Measurements from ENCODE around the gene RHPN2. TPM values are rescaled to one million over a fixed set of nuclear protein-coding genes. Genes with fewer than 3 reads are reported as not detected.

RHPN2 gene
- total RNA-seq, 1 experiment from 2014 or later: 29.2 TPM

GRCh38 chr19:33100894-33101644 is 36.4 kb upstream of the RHPN2 start:
- H3K27ac Mint-ChIP-seq: no peak overlapping the region

More at GRCh38 chr19:33100894-33101644, 36.4 kb upstream of the RHPN2 start:
- H3T11ph ChIP-seq (ENCODE audit: low read length): no peak overlapping the region
- H3K27me3 ChIP-seq (ENCODE audit: insufficient read depth, low read length): no peaks in the 10 kb centered on the region
- WGBS (ENCODE audit: extremely low coverage, insufficient read length, low lambda C conversion rate): no CpG with 5 or more reads among the region's 10 CpGs
- H4K8ac ChIP-seq (replicated peaks; ENCODE audit: insufficient read length, low read depth, low read length): no peak overlapping the region
- no peaks in the 10 kb centered on the region for H3K9me3 ChIP-seq (ENCODE audit: control insufficient read depth, low read depth, low read length)
- H2BK15ac ChIP-seq (ENCODE audit: low read depth, low read length): no peak overlapping the region
- H2BK12ac ChIP-seq (ENCODE audit: insufficient read length, low read depth, low read length): no peak overlapping the region
- TF ChIP-seq, protein P1, sequence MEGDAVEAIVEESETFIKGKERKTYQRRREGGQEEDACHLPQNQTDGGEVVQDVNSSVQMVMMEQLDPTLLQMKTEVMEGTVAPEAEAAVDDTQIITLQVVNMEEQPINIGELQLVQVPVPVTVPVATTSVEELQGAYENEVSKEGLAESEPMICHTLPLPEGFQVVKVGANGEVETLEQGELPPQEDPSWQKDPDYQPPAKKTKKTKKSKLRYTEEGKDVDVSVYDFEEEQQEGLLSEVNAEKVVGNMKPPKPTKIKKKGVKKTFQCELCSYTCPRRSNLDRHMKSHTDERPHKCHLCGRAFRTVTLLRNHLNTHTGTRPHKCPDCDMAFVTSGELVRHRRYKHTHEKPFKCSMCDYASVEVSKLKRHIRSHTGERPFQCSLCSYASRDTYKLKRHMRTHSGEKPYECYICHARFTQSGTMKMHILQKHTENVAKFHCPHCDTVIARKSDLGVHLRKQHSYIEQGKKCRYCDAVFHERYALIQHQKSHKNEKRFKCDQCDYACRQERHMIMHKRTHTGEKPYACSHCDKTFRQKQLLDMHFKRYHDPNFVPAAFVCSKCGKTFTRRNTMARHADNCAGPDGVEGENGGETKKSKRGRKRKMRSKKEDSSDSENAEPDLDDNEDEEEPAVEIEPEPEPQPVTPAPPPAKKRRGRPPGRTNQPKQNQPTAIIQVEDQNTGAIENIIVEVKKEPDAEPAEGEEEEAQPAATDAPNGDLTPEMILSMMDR (conservative IDR thresholded peaks at IDR 0.05): no peak
- H3K4me3 Mint-ChIP-seq: no peak overlapping the region
- H4K20me1 ChIP-seq (ENCODE audit: control insufficient read depth, insufficient read depth, insufficient read length): no peaks in the 10 kb centered on the region
- no peak overlapping the region for H2BK120ac ChIP-seq (ENCODE audit: low read depth, low read length, poor library complexity, severe bottlenecking)
- H3K9me3 Mint-ChIP-seq: no peaks in the 10 kb centered on the region
- H3K4me1 Mint-ChIP-seq: no peaks in the 10 kb centered on the region
- no peak overlapping the region for H3K23ac ChIP-seq (ENCODE audit: insufficient read length, low read depth, low read length)
- H3K79me1 ChIP-seq (ENCODE audit: insufficient read depth, low read depth, low read length, poor library complexity, severe bottlenecking): no peaks in the 10 kb centered on the region
- DNase-seq: no peak
- H3K79me2 ChIP-seq (ENCODE audit: insufficient read depth, low read length): no peaks in the 10 kb centered on the region
- H2BK20ac ChIP-seq (ENCODE audit: low read depth, low read length, poor library complexity, severe bottlenecking): no peak overlapping the region
- H2AFZ ChIP-seq (ENCODE audit: low read length): no peak overlapping the region
- H2BK5ac ChIP-seq (ENCODE audit: insufficient read length, low read length): no peak overlapping the region
- H3K36me3 Mint-ChIP-seq (ENCODE audit: insufficient read depth in 1 of 3, low read depth in 3 of 3): peaks cover 4 to 66% (median 39%) of the 10 kb centered on the region in 3 experiments; a peak in 6 of 7 replicates
- H3K27ac ChIP-seq (ENCODE audit: insufficient read length, low read depth, low read length): no peak overlapping the region
- no peak overlapping the region for H4K91ac ChIP-seq (ENCODE audit: insufficient read length, low read depth, low read length)
- H3K4me2 ChIP-seq (ENCODE audit: insufficient read depth, insufficient read length, low read length): no peak overlapping the region
- H3K9ac ChIP-seq (ENCODE audit: extremely low read depth, insufficient read length, low read length): no peak overlapping the region
- H3K4ac ChIP-seq (ENCODE audit: low read depth, low read length): no peak overlapping the region
- H3K18ac ChIP-seq (ENCODE audit: insufficient read length, low read depth, low read length): no peak overlapping the region
- no peaks in the 10 kb centered on the region for H3K23me2 ChIP-seq (ENCODE audit: insufficient read length, low read depth, low read length, poor library complexity, severe bottlenecking)
- no peak overlapping the region for H3K14ac ChIP-seq (ENCODE audit: insufficient read depth, low read length)
- H3K27me3 Mint-ChIP-seq (ENCODE audit: low read depth): no peaks in the 10 kb centered on the region
- no peak overlapping the region for H2AK5ac ChIP-seq (ENCODE audit: insufficient read length, low read length)
- no peaks in the 10 kb centered on the region for H3K4me1 ChIP-seq (ENCODE audit: insufficient read depth, low read length)
- no peak overlapping the region for H3K56ac ChIP-seq (ENCODE audit: insufficient read length, low read depth, low read length)
- H4K5ac ChIP-seq (ENCODE audit: insufficient read length, low read depth, low read length): no peak overlapping the region

All from H9 (cell line).